DMS153 treated with DMSO at 0.1 percent for 48 hours (cell line): ENCODE data around the gene ELMO1.
A peak's percentile ranks its signal among the peaks of the same experiment; 100 is the strongest.

Source experiments
- DNase-seq: peaks from one replicate; lab custom pipeline; 2025; ENCODE audit not compliant: unreplicated experiment; lab: John Stamatoyannopoulos, UW

The ELMO1 gene

GRCh38 chr7:37320140-37320847, 128.4 kb downstream of the ELMO1 start:
- DNase-seq: no peak

DNA sequence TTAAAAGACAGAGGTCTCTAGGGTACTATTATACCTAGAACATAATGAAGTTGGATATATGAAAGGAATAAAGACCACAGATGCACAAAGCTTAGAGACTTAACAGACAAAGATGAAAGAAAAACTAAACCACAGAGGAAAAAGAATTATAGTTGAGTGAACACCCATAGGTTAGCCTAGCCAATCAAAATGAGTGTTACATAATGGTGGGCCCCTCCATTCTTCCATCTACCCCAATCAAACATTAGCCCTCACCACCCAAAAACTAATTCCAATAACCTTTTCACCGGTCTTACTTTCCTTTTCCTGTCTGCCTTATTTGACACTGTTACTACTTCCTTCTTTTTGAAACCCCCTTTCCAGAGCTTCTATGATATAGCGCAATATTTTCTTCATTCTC, 130.1 kb downstream of the ELMO1 start:
- DNase-seq: no peak

- DNase-seq: no peak
Measured at GRCh38 chr7:37315772-37316715, 132.6 kb downstream of the ELMO1 start.

DNA sequence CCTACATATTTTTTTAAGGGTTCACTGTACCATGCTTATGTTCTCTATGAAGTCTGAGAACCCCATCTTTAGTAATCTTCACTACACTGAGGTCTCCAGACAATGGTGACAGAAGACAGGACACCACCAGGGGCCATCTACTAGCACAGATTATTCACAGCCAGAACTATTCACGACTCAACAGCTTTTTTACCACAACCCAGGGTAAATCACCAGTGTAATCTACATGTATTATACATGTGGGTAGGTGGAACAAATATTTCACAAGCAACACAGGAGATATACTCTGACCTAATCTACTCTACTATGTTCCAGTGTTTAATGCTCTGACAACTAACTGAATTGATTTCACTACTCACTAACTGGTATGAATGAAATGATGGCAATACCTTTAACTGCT, 136.1 kb downstream of the ELMO1 start:
- no peak for DNase-seq

DNA sequence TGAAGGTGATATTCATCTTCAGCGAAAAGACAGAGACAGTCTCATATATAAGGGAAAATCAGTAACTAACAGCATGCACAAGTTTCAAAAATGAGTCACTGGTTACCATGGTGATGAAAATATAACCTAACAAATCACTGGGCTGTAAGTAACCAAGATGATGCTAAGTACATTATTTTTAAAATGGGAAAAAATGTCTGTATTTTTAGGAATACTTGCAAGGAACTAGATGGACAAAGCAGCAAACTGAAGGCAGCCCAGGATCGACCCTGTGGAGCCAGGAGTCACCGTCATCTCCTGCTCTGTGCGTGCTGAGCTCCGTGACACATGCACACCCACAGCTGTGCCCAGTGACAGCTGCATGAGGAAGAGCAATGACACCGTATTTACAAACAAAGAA, 137.3 kb downstream of the ELMO1 start:
- DNase-seq: no peak

DNA sequence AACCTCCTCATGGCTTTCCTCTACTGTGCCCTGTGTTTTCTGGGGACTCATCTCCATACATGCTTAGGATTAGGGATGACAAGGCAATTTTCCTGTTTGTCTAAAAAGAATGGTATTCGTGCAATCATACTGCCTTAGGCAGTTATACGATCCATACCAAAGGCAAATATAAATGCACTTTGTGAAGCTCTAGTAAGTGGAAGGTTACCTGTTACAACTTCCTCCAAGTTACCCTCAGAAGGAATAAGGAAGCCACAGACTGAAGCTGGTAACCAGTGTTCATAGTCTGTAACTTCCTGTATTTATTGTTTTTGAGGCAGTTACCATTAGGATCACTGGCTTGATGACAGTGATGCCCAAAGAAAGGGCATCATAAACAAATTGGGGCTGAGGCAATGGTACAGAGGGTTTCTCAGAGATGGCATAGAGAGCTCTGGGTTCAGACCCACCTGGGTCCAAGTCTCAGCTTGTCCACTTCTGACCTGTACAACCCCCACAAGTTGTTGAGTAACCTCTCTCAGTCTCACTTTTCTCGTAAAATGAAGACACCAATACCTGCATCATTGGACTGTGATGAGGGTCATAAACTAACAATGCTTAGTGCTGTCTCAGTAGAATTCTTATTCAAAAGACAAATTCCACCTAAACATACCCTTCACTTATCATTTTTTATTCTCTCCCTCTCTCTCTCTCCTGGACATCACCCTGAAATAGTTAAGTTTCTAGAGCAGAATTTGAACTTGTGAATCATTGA, 138.2 kb downstream of the ELMO1 start:
- no peak for DNase-seq

GRCh38 chr7:37309493-37309892, 139.2 kb downstream of the ELMO1 start:
- DNase-seq: no peak

DNA sequence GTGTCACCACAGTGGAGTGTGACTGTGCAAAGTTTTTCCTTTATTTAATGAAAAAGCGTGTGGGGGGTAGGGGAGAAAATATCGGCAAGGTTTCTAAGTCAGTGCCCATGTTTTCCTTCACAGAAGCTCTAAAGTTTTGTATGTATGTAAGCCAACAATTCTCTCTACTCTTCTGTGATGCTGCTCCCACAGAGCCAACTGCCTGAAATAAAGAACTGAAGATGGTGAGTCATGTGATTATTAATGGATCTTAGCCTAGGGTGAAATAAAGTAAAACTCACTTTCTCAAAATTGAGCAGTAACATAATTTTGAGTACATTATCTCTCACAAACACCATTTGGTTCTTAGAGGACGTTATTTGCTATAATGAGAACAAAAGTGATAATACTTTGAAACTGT, 143.7 kb downstream of the ELMO1 start:
- no peak for DNase-seq

DNA sequence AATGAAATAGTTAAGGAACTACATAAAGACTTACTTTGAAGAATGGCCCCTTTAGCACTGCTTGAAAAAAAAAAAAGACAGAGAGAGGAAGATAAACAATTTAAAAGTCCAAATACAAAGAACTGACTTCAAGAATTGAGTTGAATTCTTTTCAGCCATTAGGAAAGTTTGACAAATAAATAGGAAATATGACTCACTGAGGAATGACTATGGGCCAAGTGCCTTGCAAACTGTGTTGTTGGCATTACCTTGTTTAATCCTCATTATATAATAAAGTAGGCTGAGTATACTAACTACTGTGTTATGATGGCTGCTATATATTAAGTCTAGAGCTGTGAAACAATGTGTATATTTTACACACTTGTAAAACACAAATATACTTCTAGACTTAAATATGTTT, 151.1 kb downstream of the ELMO1 start:
- no peak for DNase-seq

GRCh38 chr7:37295401-37295800, 153.3 kb downstream of the ELMO1 start:
- no peak for DNase-seq

- no peak for DNase-seq
Measured at GRCh38 chr7:37290731-37291130, 157.9 kb downstream of the ELMO1 start.

DNA sequence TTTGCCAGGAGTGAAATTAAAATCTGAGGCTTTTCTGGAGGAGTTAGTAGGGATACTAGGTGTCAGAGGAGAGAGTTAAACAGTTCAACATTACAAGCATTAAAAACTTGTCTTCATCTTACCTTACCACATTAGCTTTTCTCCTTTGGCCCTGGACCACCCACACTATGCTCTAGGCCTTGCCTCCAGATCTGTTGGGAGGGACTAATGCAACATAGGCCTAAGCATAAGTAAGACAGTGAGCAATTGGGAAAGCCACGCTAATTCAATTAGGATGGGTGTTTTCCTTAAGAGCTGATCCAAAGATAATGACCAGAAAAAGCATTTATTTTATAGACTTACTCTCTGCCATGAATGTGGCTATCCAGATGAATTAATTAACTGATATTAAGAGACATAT, 158.9 kb downstream of the ELMO1 start:
- DNase-seq: no peak

GRCh38 chr7:37289367-37289766, 159.3 kb downstream of the ELMO1 start:
- no peak for DNase-seq

GRCh38 chr7:37287131-37287855, 161.4 kb downstream of the ELMO1 start:
- peak; percentile 90 for DNase-seq

DNA sequence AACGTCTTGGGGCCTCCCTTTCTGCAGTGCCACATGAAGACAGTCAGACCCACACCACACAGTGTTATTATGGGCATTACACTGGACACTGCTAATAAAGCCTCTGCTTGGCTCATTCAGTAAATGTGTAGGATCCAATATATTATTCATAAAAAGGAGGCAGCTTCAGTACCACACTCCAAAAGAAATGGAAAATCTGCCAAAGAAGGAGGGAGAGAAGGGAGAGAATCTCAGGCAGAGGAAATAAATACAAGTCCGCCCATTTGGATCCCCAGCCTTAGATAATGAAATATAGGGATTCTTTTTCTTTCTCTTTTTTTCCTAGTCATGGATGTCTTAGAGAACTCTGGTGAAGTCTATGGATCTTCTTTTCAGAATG, 162.2 kb downstream of the ELMO1 start:
- DNase-seq: no peak

GRCh38 chr7:37285706-37286453, 162.8 kb downstream of the ELMO1 start:
- DNase-seq: no peak

DNA sequence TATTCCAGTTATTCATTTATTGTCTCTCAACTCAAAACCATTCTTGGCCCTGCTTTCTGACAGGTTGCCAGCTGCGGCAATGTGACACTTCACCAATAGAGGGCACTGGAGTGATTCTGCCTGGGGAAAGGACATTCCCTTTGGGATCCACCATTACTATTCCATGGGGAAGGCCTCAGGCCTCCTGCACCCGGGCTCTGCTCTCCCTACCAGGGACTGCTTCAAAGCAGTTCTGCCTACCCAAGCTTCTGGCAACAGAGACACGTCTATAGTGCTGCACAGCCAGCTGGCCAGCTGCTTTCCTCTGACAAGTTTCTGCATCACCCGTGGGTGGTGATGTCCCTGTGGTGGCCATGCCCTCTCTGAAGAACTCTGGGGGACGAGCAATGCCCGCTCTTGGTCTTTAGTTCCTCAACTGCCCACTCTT, 163.8 kb downstream of the ELMO1 start:
- peak; percentile 62 for DNase-seq

DNA sequence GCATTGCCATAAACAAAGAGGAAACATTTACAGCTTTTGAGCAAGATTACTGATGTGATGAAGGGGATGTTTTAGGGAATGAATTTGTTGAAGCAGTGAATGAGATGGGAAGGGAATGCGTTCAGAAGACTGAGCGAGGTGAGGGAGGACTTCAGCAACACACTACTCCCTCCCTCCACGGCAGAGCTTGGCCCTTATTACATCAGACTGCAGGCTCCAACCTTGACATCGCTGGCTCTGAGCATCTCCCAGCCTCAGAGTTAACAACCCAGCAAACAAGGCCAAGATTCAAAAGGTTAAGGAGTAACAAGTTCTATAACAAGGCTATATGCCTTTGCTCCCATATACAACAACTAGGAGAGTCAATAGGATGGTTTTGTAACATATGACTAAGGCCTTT, 164.4 kb downstream of the ELMO1 start:
- no peak for DNase-seq

GRCh38 chr7:37283716-37284115, 164.9 kb downstream of the ELMO1 start:
- no peak for DNase-seq

DNA sequence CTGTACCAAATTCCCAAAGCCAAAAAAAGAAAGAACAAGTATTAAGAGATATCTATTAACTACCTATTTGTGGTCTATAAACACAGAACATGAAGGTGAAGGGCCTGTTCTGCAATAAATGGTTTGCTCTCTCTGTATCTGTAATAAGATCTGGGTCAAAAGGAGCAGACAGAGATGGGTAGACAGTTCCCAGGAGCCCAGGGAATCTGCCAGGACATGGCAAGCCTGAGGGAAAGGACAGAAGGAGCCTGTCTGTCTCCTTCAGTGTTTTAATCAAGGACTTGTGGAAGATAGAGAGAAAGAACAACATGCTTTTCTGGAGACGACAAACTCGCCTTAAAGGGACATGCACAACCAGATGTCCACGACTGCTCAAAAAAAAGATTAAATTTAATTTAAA, 165.7 kb downstream of the ELMO1 start:
- no peak for DNase-seq
